Caco-2 (cell line): ENCODE measurements around the gene HARS1. TPM values are rescaled to one million over a fixed set of nuclear protein-coding genes. Genes with fewer than 3 reads are reported as not detected.
"Not testable (repeated sequence)": the region's sequence is repeated elsewhere in the genome, so short reads cannot be mapped to it uniquely, and the experiment has no call there.

Experiments used
- BruUV-seq: library from RNA; stranded (reverse); fragments of 400-500 nt; replicated peaks from 2 replicates; lab custom pipeline; 2021; lab: Mats Ljungman, UMichigan
- CTCF ChIA-PET: fragments of 300-600 bp; sonication (Branson Sonifier 250); formaldehyde crosslinking; loops from one replicate; lab custom pipeline; 2022; ENCODE audit warnings: antibody characterized with exemption; lab: Charles Lee
- POLR2A ChIA-PET: fragments of 300-600 bp; sonication (Branson Sonifier 250); formaldehyde crosslinking; loops from one replicate; lab custom pipeline; 2022; ENCODE audit warnings: antibody characterized with exemption; lab: Charles Lee
- DNase-seq, 2 experiments: peaks; one replicate each; pipeline versions ENCODE4 v3.0.0 to v3.0.0-alpha.2; 2020 to 2022
- H3K27me3 ChIP-seq: replicated peaks from 2 replicates; pipeline ENCODE4 v1.6.0; 2011; ENCODE audit warnings: low read length; ENCODE audit not compliant: control insufficient read depth, insufficient read depth
- H3K36me3 ChIP-seq: 2 replicates; pipeline ENCODE4 v1.5.1; 2011; ENCODE audit warnings: low read length; ENCODE audit not compliant: control insufficient read depth, insufficient read depth
- H3K4me1 ChIP-seq: fragments of 250-450 bp; sonication (Bioruptor Pico); 2 replicates; pipeline ENCODE4 v1.5.1; 2020; ENCODE audit warnings: mild to moderate bottlenecking
- H3K4me3 ChIP-seq: 2 replicates; pipeline ENCODE4 v1.5.1; 2011; ENCODE audit warnings: low read depth, mild to moderate bottlenecking, control low read depth, low read length
- H3K9me3 ChIP-seq: fragments of 250-450 bp; sonication (Bioruptor Pico); 2 replicates; pipeline ENCODE4 v1.5.1; 2020; ENCODE audit warnings: mild to moderate bottlenecking, moderate library complexity
- H3K27ac Mint-ChIP-seq: one replicate; pipeline ENCODE4 v1.8.0; 2022; ENCODE audit warnings: mixed read lengths; ENCODE audit not compliant: unreplicated experiment
- H3K27me3 Mint-ChIP-seq: one replicate; pipeline ENCODE4 v1.8.0; 2022; ENCODE audit warnings: mixed read lengths; ENCODE audit not compliant: insufficient read depth, unreplicated experiment
- H3K36me3 Mint-ChIP-seq: one replicate; pipeline ENCODE4 v1.8.0; 2022; ENCODE audit warnings: mild to moderate bottlenecking, mixed read lengths; ENCODE audit not compliant: insufficient read depth, unreplicated experiment
- H3K4me1 Mint-ChIP-seq: one replicate; pipeline ENCODE4 v1.8.0; 2022; ENCODE audit warnings: low read depth, mixed read lengths; ENCODE audit not compliant: unreplicated experiment
- H3K4me3 Mint-ChIP-seq: one replicate; pipeline ENCODE4 v1.8.0; 2022; ENCODE audit warnings: mild to moderate bottlenecking, moderate library complexity, mixed read lengths; ENCODE audit not compliant: unreplicated experiment
- H3K9me3 Mint-ChIP-seq: one replicate; pipeline ENCODE4 v1.8.0; 2022; ENCODE audit warnings: mixed read lengths; ENCODE audit not compliant: unreplicated experiment
- intact Hi-C: fragments of 100-400 bp; cut with micrococcal nuclease; formaldehyde crosslinking; loops from one replicate; pipeline ENCODE4 v1.10.0; 2022; ENCODE audit not compliant: unreplicated experiment
- total RNA-seq: library from RNA; stranded (reverse); gene quantifications from 2 replicates; pipeline ENCODE4 v1.2.3, GENCODE V29; 2022
- TF ChIP-seq, protein P1 (sequence below), 2 experiments: fragments of 200-600 bp in 1 of 2; IDR thresholded peaks; 1 replicate in 1 of 2; 2 replicates in 1 of 2; pipeline versions ENCODE4 v1.5.1 to v1.8.0; 2011 to 2022; ENCODE audit warnings: antibody characterized with exemption in 1 of 2, control low read depth in 1 of 2, inconsistent platforms in 1 of 2, low read depth in 1 of 2, low read length in 1 of 2, mild to moderate bottlenecking in 1 of 2, moderate library complexity in 1 of 2; ENCODE audit not compliant: insufficient read depth in 1 of 2, severe bottlenecking in 1 of 2, unreplicated experiment in 1 of 2

HARS1 gene
- total RNA-seq, 1 experiment from 2014 or later = 83.5 TPM

DNA sequence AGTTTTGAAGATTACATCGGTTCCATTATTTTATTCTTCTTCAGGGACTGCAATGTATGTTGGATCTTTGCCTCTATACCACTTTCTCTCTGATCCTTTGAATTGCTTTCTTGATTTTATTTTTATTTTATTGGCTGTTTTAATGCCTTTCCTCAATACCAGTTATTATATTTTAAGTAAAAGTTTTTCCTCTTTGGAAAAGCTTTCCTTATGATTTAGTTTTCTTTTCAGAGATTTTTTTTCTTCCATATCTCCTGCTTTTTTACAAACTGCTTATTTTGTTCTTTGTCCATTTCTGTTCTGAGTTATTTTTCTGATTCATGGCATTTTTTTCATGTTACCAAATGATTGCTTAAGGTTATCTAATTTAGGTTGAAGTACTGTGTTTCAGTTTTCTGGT is 20.6 kb upstream of the HARS1 start:
- intact Hi-C loops = loop anchor here (1.0 to 5.0 kb wide), 4 partner anchors 8 to 149 kb away; partner anchors contain the start of genes APBB3, SLC35A4 and ZMAT2
- H3K36me3 ChIP-seq = no peaks in the 10 kb centered on the region
- TF ChIP-seq, protein P1, sequence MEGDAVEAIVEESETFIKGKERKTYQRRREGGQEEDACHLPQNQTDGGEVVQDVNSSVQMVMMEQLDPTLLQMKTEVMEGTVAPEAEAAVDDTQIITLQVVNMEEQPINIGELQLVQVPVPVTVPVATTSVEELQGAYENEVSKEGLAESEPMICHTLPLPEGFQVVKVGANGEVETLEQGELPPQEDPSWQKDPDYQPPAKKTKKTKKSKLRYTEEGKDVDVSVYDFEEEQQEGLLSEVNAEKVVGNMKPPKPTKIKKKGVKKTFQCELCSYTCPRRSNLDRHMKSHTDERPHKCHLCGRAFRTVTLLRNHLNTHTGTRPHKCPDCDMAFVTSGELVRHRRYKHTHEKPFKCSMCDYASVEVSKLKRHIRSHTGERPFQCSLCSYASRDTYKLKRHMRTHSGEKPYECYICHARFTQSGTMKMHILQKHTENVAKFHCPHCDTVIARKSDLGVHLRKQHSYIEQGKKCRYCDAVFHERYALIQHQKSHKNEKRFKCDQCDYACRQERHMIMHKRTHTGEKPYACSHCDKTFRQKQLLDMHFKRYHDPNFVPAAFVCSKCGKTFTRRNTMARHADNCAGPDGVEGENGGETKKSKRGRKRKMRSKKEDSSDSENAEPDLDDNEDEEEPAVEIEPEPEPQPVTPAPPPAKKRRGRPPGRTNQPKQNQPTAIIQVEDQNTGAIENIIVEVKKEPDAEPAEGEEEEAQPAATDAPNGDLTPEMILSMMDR (IDR thresholded peaks at IDR 0.05; ENCODE audit: insufficient read depth in 1 of 2, low read depth in 1 of 2, low read length in 1 of 2, severe bottlenecking in 1 of 2, unreplicated experiment in 1 of 2) = no peak
- ChIA-PET POLR2A (interaction anchor here (0.6 to 2.0 kb wide), 8 partner anchors 12 to 311 kb away, joined by 3 to 26 read pairs (median 3); partner anchors contain the start of genes ANKHD1, EIF4EBP3, IK and NDUFA2), CTCF (interaction anchor here (1.5 to 2.0 kb wide), 4 partner anchors 8 to 339 kb away, joined by 3 to 14 read pairs (median 6); partner anchors contain the start of gene ZMAT2)
- H3K27me3 Mint-ChIP-seq = peaks cover 4% of the 10 kb centered on the region
- H3K9me3 ChIP-seq = no peaks in the 10 kb centered on the region
- no TSS peak for BruUV-seq
- peak overlapping the region; percentile 46 for H3K4me3 ChIP-seq
- no peak overlapping the region for H3K27ac Mint-ChIP-seq
- peak overlapping the region; percentile 93 for H3K4me3 Mint-ChIP-seq
- H3K9me3 Mint-ChIP-seq = no peaks in the 10 kb centered on the region
- DNase-seq = no peak
- no peaks in the 10 kb centered on the region for H3K27me3 ChIP-seq
- peaks cover 7% of the 10 kb centered on the region for H3K4me1 Mint-ChIP-seq
- H3K4me1 ChIP-seq = no peaks in the 10 kb centered on the region
- peaks cover 35% of the 10 kb centered on the region for H3K36me3 Mint-ChIP-seq

DNA sequence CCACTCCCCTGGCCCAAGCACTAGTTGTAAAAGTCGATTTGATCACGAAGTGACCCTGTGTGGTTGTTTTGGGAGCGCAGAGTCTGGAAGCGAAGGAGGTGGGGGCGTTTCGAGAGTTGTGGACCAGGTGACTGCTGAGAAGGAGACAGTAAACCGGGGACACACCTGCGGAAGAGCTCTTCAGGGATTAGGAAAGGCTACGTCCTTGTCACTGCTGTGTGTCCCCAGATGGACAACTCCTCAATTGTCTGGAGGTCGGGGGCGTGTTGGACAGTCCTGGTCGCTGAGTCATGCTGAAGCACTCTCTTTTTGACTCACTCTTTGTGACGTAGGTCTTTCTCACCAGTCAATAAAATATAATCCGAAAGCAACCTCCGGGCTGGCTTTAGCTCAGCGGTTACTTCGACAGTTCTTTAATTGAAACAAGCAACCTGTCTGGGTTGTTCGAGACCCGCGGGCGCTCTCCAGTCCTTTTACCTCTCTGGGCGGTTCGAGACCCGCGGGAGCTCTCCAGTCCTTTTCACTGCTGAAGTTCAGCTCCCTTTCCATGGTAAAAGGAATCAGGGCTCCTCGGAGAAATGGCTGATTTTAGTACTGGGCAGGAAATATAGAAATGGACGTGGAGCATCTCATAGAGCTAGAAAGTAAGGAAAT is 19.9 kb upstream of the HARS1 start:
- H3K36me3 Mint-ChIP-seq = peaks cover 42% of the 10 kb centered on the region
- peaks cover 7% of the 10 kb centered on the region for H3K4me1 Mint-ChIP-seq
- no peaks in the 10 kb centered on the region for H3K4me1 ChIP-seq
- TF ChIP-seq, protein P1 (IDR thresholded peaks at IDR 0.05; ENCODE audit: insufficient read depth in 1 of 2, low read depth in 1 of 2, low read length in 1 of 2, severe bottlenecking in 1 of 2, unreplicated experiment in 1 of 2) = no peak
- H3K27ac Mint-ChIP-seq = peak overlapping the region; percentile 98
- no peaks in the 10 kb centered on the region for H3K27me3 ChIP-seq
- no peaks in the 10 kb centered on the region for H3K9me3 ChIP-seq
- intact Hi-C loops = loop anchor here (1.0 to 5.0 kb wide), 4 partner anchors 8 to 149 kb away; partner anchors contain the start of genes APBB3, SLC35A4 and ZMAT2
- H3K4me3 ChIP-seq = peak overlapping the region; percentile 46
- H3K4me3 Mint-ChIP-seq = peak overlapping the region; percentile 93
- CTCF ChIA-PET = interaction anchor here (0.7 to 2.0 kb wide), 9 partner anchors 8 to 1103 kb away, joined by 3 to 14 read pairs (median 4); partner anchors contain the start of genes HARS1, HARS2, IK and NDUFA2
- DNase-seq = peak; percentile 96 to 97
- H3K9me3 Mint-ChIP-seq = no peaks in the 10 kb centered on the region
- H3K36me3 ChIP-seq = no peaks in the 10 kb centered on the region
- H3K27me3 Mint-ChIP-seq = peaks cover 4% of the 10 kb centered on the region
- POLR2A ChIA-PET = interaction anchor here (0.6 to 2.1 kb wide), 13 partner anchors 8 to 310 kb away, joined by 3 to 26 read pairs (median 4); partner anchors contain the start of genes ANKHD1, EIF4EBP3, HARS1 and HARS2
- BruUV-seq = no TSS peak

DNA sequence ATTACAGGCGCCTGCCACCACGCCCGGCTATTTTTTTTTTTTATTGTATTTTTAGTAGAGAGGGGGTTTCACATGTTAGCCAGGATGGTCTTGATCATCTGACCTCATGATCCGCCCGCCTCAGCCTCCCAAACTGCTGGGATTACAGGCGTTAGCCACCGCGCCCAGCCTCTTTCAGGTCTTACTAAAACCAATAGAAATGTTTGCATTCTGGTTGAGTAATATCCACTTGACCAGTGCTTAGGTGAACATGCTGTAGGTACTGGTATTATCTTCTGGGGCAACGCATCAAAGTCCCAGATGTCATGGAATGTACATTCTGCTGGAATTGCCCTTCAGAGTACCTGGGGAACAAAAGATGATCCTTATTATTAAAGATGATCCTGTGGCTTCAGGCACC is 17.6 kb upstream of the HARS1 start:
- H3K27ac Mint-ChIP-seq, intact Hi-C loops, H3K9me3 ChIP-seq, H3K4me1 ChIP-seq, H3K27me3 Mint-ChIP-seq, H3K4me3 ChIP-seq, H3K36me3 ChIP-seq, H3K4me1 Mint-ChIP-seq, BruUV-seq, DNase-seq, H3K27me3 ChIP-seq, CTCF ChIA-PET, H3K4me3 Mint-ChIP-seq, H3K9me3 Mint-ChIP-seq: not testable (repeated sequence)
- peaks cover 63% of the 10 kb centered on the region for H3K36me3 Mint-ChIP-seq
- POLR2A ChIA-PET = interaction anchor here (1.2 kb wide), 1 partner anchor 9 kb away, joined by 7 read pairs; the partner anchor contains the start of gene ZMAT2
